HEK293 (cell line): Measurements from ENCODE around the gene PDLIM7.

Source experiments
- BCL11A ChIP-seq: fragments of 450-650 bp; formaldehyde crosslinking; IDR thresholded peaks from 2 replicates; pipeline ENCODE4 v1.5.1; 2016; ENCODE audit warnings: low read depth, missing biosample characterization, missing genetic modification characterization
- CTCF ChIP-seq: fragments of 450-650 bp; formaldehyde crosslinking; IDR thresholded peaks from 2 replicates; pipeline ENCODE4 v1.5.1; 2016; ENCODE audit warnings: missing biosample characterization, missing genetic modification characterization
- EGR2 ChIP-seq: fragments of 450-650 bp; formaldehyde crosslinking; IDR thresholded peaks from 2 replicates; pipeline ENCODE4 v1.5.1; 2016; ENCODE audit warnings: low read depth, missing biosample characterization, missing genetic modification characterization
- GLIS1 ChIP-seq: fragments of 450-650 bp; formaldehyde crosslinking; IDR thresholded peaks from 2 replicates; pipeline ENCODE4 v1.5.1; 2016; ENCODE audit warnings: missing biosample characterization, missing genetic modification characterization
- IKZF3 ChIP-seq: fragments of 450-650 bp; IDR thresholded peaks from 2 replicates; pipeline ENCODE4 v1.5.0; 2018; ENCODE audit warnings: missing biosample characterization, mild to moderate bottlenecking, missing genetic modification characterization, moderate library complexity
- KLF1 ChIP-seq: fragments of 450-650 bp; formaldehyde crosslinking; IDR thresholded peaks from 2 replicates; pipeline ENCODE4 v1.5.1; 2016; ENCODE audit warnings: missing biosample characterization, missing genetic modification characterization
- KLF17 ChIP-seq: fragments of 450-650 bp; formaldehyde crosslinking; IDR thresholded peaks from 2 replicates; pipeline ENCODE4 v1.5.1; 2016; ENCODE audit warnings: missing biosample characterization, missing genetic modification characterization
- PATZ1 ChIP-seq: fragments of 450-650 bp; formaldehyde crosslinking; IDR thresholded peaks from 2 replicates; pipeline ENCODE4 v1.5.1; 2016; ENCODE audit warnings: missing biosample characterization, missing genetic modification characterization
- WT1 ChIP-seq: fragments of 450-650 bp; formaldehyde crosslinking; IDR thresholded peaks from 2 replicates; pipeline ENCODE4 v1.5.1; 2016; ENCODE audit warnings: missing biosample characterization, missing genetic modification characterization
- ZBTB11 ChIP-seq: fragments of 450-650 bp; formaldehyde crosslinking; conservative IDR thresholded peaks from 2 replicates; pipeline ENCODE4 v1.5.1; 2016; ENCODE audit warnings: low read depth, missing biosample characterization, missing genetic modification characterization
- ZBTB17 ChIP-seq: fragments of 450-650 bp; formaldehyde crosslinking; IDR thresholded peaks from 2 replicates; pipeline ENCODE4 v1.5.1; 2016; ENCODE audit warnings: missing biosample characterization, missing genetic modification characterization
- ZBTB20 ChIP-seq: fragments of 450-650 bp; formaldehyde crosslinking; IDR thresholded peaks from 2 replicates; pipeline ENCODE4 v1.5.1; 2016; ENCODE audit warnings: missing biosample characterization, missing genetic modification characterization
- ZBTB7A ChIP-seq: fragments of 450-650 bp; formaldehyde crosslinking; IDR thresholded peaks from 2 replicates; pipeline ENCODE4 v1.5.1; 2016; ENCODE audit warnings: low read depth, missing biosample characterization, missing genetic modification characterization
- ZFHX2 ChIP-seq: fragments of 450-650 bp; formaldehyde crosslinking; conservative IDR thresholded peaks from 2 replicates; pipeline ENCODE4 v1.5.1; 2016; ENCODE audit warnings: missing biosample characterization, missing genetic modification characterization
- ZFP3 ChIP-seq: fragments of 450-650 bp; formaldehyde crosslinking; IDR thresholded peaks from 2 replicates; pipeline ENCODE4 v1.5.1; 2016; ENCODE audit warnings: low read depth, missing biosample characterization, missing genetic modification characterization
- ZFP37 ChIP-seq: fragments of 450-650 bp; formaldehyde crosslinking; IDR thresholded peaks from 2 replicates; pipeline ENCODE4 v1.5.1; 2016; ENCODE audit warnings: missing biosample characterization, missing genetic modification characterization
- ZNF146 ChIP-seq: fragments of 450-650 bp; formaldehyde crosslinking; IDR thresholded peaks from 2 replicates; pipeline ENCODE4 v1.5.1; 2016; ENCODE audit warnings: missing biosample characterization, missing genetic modification characterization
- ZNF248 ChIP-seq: fragments of 450-650 bp; formaldehyde crosslinking; IDR thresholded peaks from 2 replicates; pipeline ENCODE4 v1.5.1; 2017; ENCODE audit warnings: missing biosample characterization, missing genetic modification characterization
- ZNF335 ChIP-seq: fragments of 450-650 bp; formaldehyde crosslinking; conservative IDR thresholded peaks from 2 replicates; pipeline ENCODE4 v1.5.1; 2016; ENCODE audit warnings: missing biosample characterization, missing genetic modification characterization
- ZNF341 ChIP-seq: fragments of 450-650 bp; formaldehyde crosslinking; IDR thresholded peaks from 2 replicates; pipeline ENCODE4; 2016; ENCODE audit warnings: low read depth, missing biosample characterization, missing genetic modification characterization
- ZNF423 ChIP-seq: fragments of 450-650 bp; formaldehyde crosslinking; IDR thresholded peaks from 2 replicates; pipeline ENCODE4 v1.5.1; 2016; ENCODE audit warnings: missing biosample characterization, missing genetic modification characterization
- ZNF560 ChIP-seq: fragments of 450-650 bp; formaldehyde crosslinking; IDR thresholded peaks from 2 replicates; pipeline ENCODE4 v1.5.1; 2017; ENCODE audit warnings: missing biosample characterization, missing genetic modification characterization, borderline replicate concordance
- ZNF623 ChIP-seq: fragments of 450-650 bp; formaldehyde crosslinking; IDR thresholded peaks from 2 replicates; pipeline ENCODE4 v1.5.1; 2016; ENCODE audit warnings: missing biosample characterization, missing genetic modification characterization
- ZNF677 ChIP-seq: fragments of 450-650 bp; IDR thresholded peaks from 2 replicates; pipeline ENCODE4 v1.5.0; 2018; ENCODE audit warnings: missing biosample characterization, mild to moderate bottlenecking, missing genetic modification characterization, moderate library complexity
- ZNF776 ChIP-seq: fragments of 450-650 bp; formaldehyde crosslinking; IDR thresholded peaks from 2 replicates; pipeline ENCODE4 v1.5.0; 2017; ENCODE audit warnings: missing biosample characterization, missing genetic modification characterization, borderline replicate concordance
- ZNF837 ChIP-seq: fragments of 450-650 bp; formaldehyde crosslinking; IDR thresholded peaks from 2 replicates; pipeline ENCODE4 v1.5.1; 2016; ENCODE audit warnings: missing biosample characterization, missing genetic modification characterization
- ZSCAN30 ChIP-seq: fragments of 450-650 bp; IDR thresholded peaks from 2 replicates; pipeline ENCODE4 v1.5.1; 2018; ENCODE audit warnings: missing biosample characterization, mild to moderate bottlenecking, missing genetic modification characterization, moderate library complexity
- ZXDB ChIP-seq: fragments of 450-650 bp; formaldehyde crosslinking; IDR thresholded peaks from 2 replicates; pipeline ENCODE4 v1.5.1; 2016; ENCODE audit warnings: missing biosample characterization, missing genetic modification characterization

Gene PDLIM7

GRCh38 chr5:177446200-177447065, 51.0 kb downstream of the PDLIM7 start, which contains the start of gene PRR7 (continued):
- no peak; the same call in 1 of the 2 replicates for TF ChIP-seq WT1
- TF ChIP-seq ZFP3 (tag by site-specific recombination), result no peak
- peak; percentile 80 for TF ChIP-seq ZNF335 (tag by site-specific recombination)
- peak; percentile 14; the same call in 1 of the 2 replicates for TF ChIP-seq ZNF341
- no peak for TF ChIP-seq ZNF560
- 0 out of 2 replicates have a peak, but pooled peaks have one; percentile 8 for TF ChIP-seq ZNF677 (tag by site-specific recombination)
- TF ChIP-seq ZNF837 (tag by site-specific recombination), result 0 out of 2 replicates have a peak, but pooled peaks have one; percentile 81
- peak; percentile 64 for TF ChIP-seq KLF17 (tag by site-specific recombination)
- no peak for TF ChIP-seq ZNF776 (tag by site-specific recombination)
- TF ChIP-seq ZBTB20 (tag by site-specific recombination), result peak; percentile 80
- peak; percentile 36; the same call in 1 of the 2 replicates for TF ChIP-seq ZBTB11 (tag by site-specific recombination)
- TF ChIP-seq ZXDB, result 0 out of 2 replicates have a peak, but pooled peaks have one; percentile 22
- no peak for TF ChIP-seq ZNF623 (tag by site-specific recombination)
- peak; percentile 29; the same call in 1 of the 2 replicates for TF ChIP-seq ZBTB7A (tag by site-specific recombination)
- no peak for TF ChIP-seq ZNF248 (tag by site-specific recombination)
- TF ChIP-seq ZNF146 (tag by site-specific recombination), result peak; percentile 2; the same call in 1 of the 2 replicates
- peak; percentile 51 for TF ChIP-seq ZBTB17 (tag by site-specific recombination)
- peak; percentile 39; the same call in 1 of the 2 replicates for TF ChIP-seq KLF1 (tag by site-specific recombination)
- peak; percentile 23; the same call in 1 of the 2 replicates for TF ChIP-seq ZFHX2 (tag by site-specific recombination)
- TF ChIP-seq ZSCAN30, result peak; percentile 52; the same call in 1 of the 2 replicates
- peak; percentile 72 for TF ChIP-seq CTCF (tag by site-specific recombination)
- 0 out of 2 replicates have a peak, but pooled peaks have one; percentile 16 for TF ChIP-seq BCL11A (tag by site-specific recombination)
- TF ChIP-seq ZNF423, result peak; percentile 75
- peak; percentile 56 for TF ChIP-seq GLIS1 (tag by site-specific recombination)
- 0 out of 2 replicates have a peak, but pooled peaks have one; percentile 35 for TF ChIP-seq IKZF3 (tag by site-specific recombination)
- TF ChIP-seq PATZ1, result peak; percentile 83
- peak; percentile 75; the same call in 1 of the 2 replicates for TF ChIP-seq ZFP37 (tag by site-specific recombination)
- TF ChIP-seq EGR2, result peak; percentile 21; the same call in 1 of the 2 replicates
